RWPE1 (cell line): Measurements from ENCODE around the gene IHH.

Experiments used
- CTCF ChIA-PET: fragments of 350-600 bp; sonication (Branson Sonifier 250); formaldehyde crosslinking; extraction: SDS; loops from one replicate; lab custom pipeline; 2021; lab: Yijun Ruan, JAX
- POLR2A ChIA-PET: fragments of 400-600 bp; formaldehyde crosslinking; extraction: SDS; loops from one replicate; lab custom pipeline; 2020; ENCODE audit warnings: antibody characterized with exemption; ENCODE audit not compliant: low non-redundant PET; lab: Yijun Ruan, JAX
- DNase-seq: peaks from one replicate; pipeline ENCODE4 v3.0.0; 2012; ENCODE audit warnings: low spot score
- H3K27ac ChIP-seq: fragments of 450-650 bp; 2 replicates; pipeline ENCODE4 v1.5.1; 2017
- TF ChIP-seq, protein P1 (sequence below): fragments of 450-650 bp; conservative IDR thresholded peaks from 2 replicates; pipeline ENCODE4 v1.5.1; 2017; ENCODE audit warnings: low read depth, mild to moderate bottlenecking

The IHH gene

DNA sequence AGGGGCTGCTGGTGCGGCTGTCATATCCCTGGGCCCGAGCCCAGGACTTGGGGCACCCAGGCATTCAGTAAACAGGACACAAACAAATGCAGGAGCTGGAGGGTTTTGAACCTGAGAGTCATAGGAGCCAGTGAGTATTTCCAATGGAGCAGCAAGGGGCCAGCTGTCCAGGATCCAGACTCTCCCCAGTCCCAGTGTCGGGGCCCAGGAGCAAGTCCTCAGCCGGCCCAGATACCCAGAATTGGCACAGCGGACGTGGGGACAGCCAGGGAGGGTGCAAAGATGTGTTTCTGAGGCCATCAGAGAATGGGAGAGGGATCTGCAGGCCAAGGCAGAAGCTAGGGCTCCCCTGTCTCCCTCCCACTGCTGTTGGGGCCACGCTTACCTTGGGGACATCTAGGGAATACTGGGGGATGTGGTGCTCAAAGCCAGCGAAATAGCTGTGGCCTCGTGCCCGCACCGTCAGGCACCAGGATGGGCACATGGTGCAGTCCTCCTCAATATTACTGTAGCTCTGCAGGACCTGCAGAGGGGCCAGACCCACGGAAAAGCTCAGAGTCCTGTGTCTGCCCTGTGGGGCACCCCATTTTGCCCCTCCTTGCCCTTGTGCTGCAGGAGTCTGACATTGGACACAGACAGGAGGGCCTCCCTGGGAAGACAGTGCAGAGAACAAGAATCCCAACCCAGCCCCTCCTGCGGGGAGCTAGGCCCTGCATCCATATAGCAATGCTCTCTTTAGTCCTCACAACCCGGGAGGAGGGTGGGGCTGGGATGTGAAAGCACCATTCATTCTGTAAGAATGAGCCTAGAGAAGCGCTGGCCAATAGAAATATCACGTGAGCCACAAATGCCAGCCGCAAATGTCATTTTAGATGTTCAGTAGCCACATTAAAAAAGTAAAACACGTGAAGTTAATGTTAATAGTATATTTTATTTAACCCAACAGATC is 34.8 kb downstream of the IHH start:
- CTCF ChIA-PET = interaction anchor here (0.6 to 1.1 kb wide), 3 partner anchors 24 to 132 kb away, joined by 3 read pairs; no protein-coding TSS in a partner anchor
- POLR2A ChIA-PET = no interaction called here
- TF ChIP-seq, protein P1, sequence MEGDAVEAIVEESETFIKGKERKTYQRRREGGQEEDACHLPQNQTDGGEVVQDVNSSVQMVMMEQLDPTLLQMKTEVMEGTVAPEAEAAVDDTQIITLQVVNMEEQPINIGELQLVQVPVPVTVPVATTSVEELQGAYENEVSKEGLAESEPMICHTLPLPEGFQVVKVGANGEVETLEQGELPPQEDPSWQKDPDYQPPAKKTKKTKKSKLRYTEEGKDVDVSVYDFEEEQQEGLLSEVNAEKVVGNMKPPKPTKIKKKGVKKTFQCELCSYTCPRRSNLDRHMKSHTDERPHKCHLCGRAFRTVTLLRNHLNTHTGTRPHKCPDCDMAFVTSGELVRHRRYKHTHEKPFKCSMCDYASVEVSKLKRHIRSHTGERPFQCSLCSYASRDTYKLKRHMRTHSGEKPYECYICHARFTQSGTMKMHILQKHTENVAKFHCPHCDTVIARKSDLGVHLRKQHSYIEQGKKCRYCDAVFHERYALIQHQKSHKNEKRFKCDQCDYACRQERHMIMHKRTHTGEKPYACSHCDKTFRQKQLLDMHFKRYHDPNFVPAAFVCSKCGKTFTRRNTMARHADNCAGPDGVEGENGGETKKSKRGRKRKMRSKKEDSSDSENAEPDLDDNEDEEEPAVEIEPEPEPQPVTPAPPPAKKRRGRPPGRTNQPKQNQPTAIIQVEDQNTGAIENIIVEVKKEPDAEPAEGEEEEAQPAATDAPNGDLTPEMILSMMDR = no peak
- no peak overlapping the region for H3K27ac ChIP-seq
- DNase-seq = no peak

DNA sequence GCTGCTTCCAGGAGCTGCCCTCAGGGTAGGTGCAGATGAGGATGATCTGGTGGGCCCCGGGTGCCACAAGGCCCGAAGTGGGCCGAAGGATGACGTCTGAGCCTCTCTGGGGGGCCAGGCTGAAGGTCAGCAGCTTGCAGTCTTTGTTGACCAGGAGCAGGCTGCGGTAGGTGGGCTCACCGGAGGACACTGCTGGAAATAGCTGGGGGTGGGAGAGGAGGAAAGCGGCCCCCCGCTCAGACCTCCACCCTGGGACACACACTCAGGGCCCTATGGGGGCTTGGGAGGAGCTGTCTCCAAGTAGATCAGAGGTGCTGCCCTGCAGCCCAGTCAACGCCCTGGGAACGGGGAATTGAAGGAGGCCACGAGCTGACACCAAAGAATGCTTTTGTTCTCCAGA is 36.7 kb downstream of the IHH start:
- TF ChIP-seq, protein P1 = no peak
- ChIA-PET CTCF (interaction anchor here (0.5 to 0.9 kb wide), 5 partner anchors 8 to 176 kb away, joined by 3 to 5 read pairs (median 3); partner anchors contain the start of gene CDK5R2), POLR2A (no interaction called here)
- no peak overlapping the region for H3K27ac ChIP-seq
- DNase-seq = no peak

DNA sequence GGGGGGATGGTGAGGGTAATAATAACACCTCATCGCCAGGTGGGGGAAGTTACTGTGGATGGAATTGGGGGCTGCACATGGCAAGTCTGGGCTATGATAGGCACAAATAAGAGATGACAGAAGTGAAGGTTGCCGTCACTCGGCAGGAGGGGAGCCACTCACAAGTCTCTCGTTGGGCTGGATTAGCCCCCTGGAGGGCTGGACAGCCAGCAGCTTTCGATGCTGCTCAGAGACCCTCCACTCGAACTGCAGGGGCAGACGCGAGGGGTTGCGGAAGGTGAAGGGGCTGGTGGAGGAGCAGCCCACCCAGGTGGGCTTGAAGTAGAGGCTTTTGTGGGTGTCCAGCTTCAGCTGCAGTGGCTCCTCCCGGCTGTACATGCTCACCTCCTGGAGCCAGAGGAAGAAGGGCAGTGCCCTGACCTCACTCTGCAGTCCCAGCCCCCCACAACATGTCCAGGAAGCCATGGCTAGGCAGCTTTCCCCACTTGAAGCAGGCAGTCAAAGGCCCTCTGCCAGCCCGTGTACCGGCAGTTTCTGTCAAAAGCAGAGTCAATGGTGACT is 37.6 kb downstream of the IHH start:
- POLR2A ChIA-PET = no interaction called here

DNA sequence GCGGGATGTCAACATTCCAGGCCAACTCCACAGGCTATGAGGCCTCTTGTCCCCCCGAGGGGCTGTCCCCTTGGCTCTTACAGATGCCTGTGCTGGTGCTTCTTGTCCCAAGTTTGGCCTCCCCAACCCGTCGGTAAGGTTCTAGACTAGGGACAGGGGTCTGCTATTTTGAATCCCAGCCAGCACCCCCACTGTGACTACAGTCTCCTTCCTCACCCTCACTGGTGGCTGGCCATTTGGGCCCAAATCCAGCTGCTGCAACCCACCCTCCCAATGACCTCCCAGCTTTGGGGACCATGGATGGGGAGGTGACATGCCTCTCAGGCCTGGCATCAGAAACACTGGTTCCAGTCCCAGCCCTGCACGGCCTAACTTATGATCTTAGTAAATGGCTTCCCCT is 38.1 kb downstream of the IHH start:
- H3K27ac ChIP-seq = no peak overlapping the region
- DNase-seq = no peak
- TF ChIP-seq, protein P1 = no peak
- CTCF ChIA-PET = no interaction called here
- POLR2A ChIA-PET = no interaction called here

More for the DNA sequence above, 37.6 kb downstream of the IHH start:
- TF ChIP-seq, protein P1 = no peak
- no peak overlapping the region for H3K27ac ChIP-seq
- DNase-seq = no peak
- CTCF ChIA-PET = interaction anchor here (0.5 to 0.6 kb wide), 2 partner anchors 175 to 272 kb away, joined by 3 to 4 read pairs; no protein-coding TSS in a partner anchor

DNA sequence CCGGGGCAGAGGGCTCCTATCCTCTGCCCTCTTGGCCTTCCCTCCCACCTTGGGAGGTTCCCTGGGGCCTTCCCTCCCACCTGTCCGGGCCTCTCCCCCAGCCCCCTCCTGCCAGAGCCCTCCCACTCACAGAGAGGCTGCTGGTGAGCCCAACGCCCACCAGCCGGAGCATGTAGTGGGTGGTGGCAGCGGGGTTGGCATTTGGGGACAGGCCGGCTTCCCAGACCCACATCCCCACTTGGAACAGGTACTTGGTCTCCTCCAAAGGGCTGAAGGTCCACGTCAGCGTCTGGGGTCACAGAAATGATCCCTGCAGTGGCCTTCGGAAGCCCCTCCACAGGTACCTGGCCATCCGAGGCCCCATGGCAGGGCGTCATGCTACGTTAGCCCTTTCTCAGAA is 38.7 kb downstream of the IHH start:
- H3K27ac ChIP-seq = no peak overlapping the region
- no peak for DNase-seq
- TF ChIP-seq, protein P1 = no peak
- CTCF ChIA-PET = interaction anchor here (1.7 kb wide), 1 partner anchor 8 kb away, joined by 11 read pairs; no protein-coding TSS in a partner anchor
- POLR2A ChIA-PET = no interaction called here

DNA sequence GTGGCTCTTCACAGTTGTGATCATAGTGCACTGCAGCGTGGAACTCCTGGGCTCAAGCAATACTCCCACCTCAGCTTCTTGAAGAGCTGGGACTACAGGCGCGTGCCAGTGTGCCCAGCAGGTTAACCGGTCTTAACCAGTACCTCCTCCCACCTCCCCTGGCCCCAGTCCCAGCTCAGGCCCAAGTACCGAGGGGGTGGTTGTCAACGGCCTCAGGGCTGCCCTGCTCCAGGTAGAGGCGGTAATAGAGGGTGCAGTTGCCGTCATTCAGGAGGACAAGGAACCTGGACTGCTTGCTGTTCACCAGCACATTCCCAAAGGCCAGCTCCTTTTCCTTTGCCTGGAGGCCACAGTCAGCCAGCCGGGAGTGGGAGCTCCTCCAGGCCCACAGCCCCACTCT is 39.1 kb downstream of the IHH start:
- TF ChIP-seq, protein P1 = no peak
- no peak overlapping the region for H3K27ac ChIP-seq
- DNase-seq = no peak
- ChIA-PET CTCF (interaction anchor here (1.7 kb wide), 1 partner anchor 8 kb away, joined by 11 read pairs; no protein-coding TSS in a partner anchor), POLR2A (no interaction called here)
